Measurements from ENCODE around the gene ASF1B. TPM values are rescaled to one million over a fixed set of nuclear protein-coding genes. Genes with fewer than 3 reads are reported as not detected.

The ASF1B gene
- total RNA-seq, 2 experiments from 2014 or later, result 0.59 to 0.77 TPM

DNA sequence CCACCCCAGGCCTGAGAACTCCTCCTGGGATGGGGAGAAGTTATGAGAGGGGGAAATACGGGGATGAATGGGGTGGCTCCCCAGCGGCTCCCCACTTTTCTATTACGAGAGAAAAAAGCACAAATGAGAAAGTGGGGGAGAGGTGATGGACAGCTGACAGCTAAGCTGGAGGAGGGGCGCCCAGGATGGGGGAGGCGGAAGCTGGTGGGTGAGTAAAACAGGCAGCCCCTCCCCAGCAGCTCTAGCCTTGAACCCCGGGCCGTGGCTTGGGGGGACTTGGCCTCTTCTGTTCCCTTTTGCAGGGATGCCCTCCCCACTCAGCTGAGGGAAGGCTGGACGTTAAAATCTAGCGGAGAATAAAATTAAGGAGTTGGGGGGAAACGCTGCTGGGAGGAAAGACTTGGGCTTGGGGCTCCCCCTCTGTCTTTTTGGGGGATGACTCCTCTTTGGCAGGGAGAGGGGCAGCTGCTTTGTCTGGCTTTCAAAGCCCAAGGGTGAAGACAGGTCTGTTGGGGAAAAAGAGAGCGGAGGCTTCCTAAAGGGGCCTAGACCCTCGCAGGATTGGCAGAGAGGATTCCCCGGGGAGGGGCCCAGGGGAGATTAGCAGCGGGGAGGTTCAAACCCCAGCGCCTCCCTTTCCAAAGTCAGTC lies 44.5 kb downstream of the ASF1B start:
- peak overlapping the region; percentile 71 for H3K4me3 ChIP-seq (ENCODE audit: low read length)
- ATAC-seq (ENCODE audit: poor library complexity) (peak; percentile 11), DNase-seq (peak in 8 of 14 experiments; percentile 38 to 65 (median 54))
- Mint-ChIP-seq H3K4me1 (ENCODE audit: low read depth) (peaks cover 27% of the 10 kb centered on the region), H3K9me3 (peaks cover 4% of the 10 kb centered on the region), H3K36me3 (ENCODE audit: low read depth) (peaks cover 39% of the 10 kb centered on the region), H3K27ac (peak overlapping the region; percentile 87), H3K27me3 (no peaks in the 10 kb centered on the region), H3K4me3 (peak overlapping the region; percentile 100)
- peaks cover 5 to 7% of the 10 kb centered on the region in 2 experiments for H3K9me3 ChIP-seq (ENCODE audit: control insufficient read depth in 1 of 2, insufficient read depth in 1 of 2, low read length in 2 of 2)
- no peaks in the 10 kb centered on the region for H3K27me3 ChIP-seq (ENCODE audit: control insufficient read depth in 1 of 2, insufficient read depth in 2 of 2, low read length in 2 of 2)
- intact Hi-C loops (cut with DNase I, micrococcal nuclease), result loop anchor here (1.0 to 2.0 kb wide), 3 partner anchors 23 to 43 kb away; partner anchors contain the start of gene PRKACA (in 1 of the 2)
- ChIA-PET POLR2A (interaction anchor here (0.8 to 3.6 kb wide), 9 partner anchors 10 to 1300 kb away, joined by 3 to 39 read pairs (median 6); partner anchors contain the start of genes ASF1B, IL27RA, JUNB and MISP3), CTCF (interaction anchor here (0.6 to 2.2 kb wide), 4 partner anchors 20 to 304 kb away, joined by 3 to 8 read pairs (median 4); partner anchors contain the start of genes ASF1B and MISP3)
- peaks cover 21% of the 10 kb centered on the region for H3K4me1 ChIP-seq (ENCODE audit: insufficient read depth, low read length)
- H3K36me3 ChIP-seq (ENCODE audit: insufficient read depth, low read length), result peaks cover 18% of the 10 kb centered on the region
- TF ChIP-seq, protein P1, sequence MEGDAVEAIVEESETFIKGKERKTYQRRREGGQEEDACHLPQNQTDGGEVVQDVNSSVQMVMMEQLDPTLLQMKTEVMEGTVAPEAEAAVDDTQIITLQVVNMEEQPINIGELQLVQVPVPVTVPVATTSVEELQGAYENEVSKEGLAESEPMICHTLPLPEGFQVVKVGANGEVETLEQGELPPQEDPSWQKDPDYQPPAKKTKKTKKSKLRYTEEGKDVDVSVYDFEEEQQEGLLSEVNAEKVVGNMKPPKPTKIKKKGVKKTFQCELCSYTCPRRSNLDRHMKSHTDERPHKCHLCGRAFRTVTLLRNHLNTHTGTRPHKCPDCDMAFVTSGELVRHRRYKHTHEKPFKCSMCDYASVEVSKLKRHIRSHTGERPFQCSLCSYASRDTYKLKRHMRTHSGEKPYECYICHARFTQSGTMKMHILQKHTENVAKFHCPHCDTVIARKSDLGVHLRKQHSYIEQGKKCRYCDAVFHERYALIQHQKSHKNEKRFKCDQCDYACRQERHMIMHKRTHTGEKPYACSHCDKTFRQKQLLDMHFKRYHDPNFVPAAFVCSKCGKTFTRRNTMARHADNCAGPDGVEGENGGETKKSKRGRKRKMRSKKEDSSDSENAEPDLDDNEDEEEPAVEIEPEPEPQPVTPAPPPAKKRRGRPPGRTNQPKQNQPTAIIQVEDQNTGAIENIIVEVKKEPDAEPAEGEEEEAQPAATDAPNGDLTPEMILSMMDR (IDR thresholded peaks at IDR 0.05), result no peak
- peak overlapping the region; percentile 43 to 84 for H3K27ac ChIP-seq (ENCODE audit: low read depth in 1 of 2, low read length in 2 of 2)

DNA sequence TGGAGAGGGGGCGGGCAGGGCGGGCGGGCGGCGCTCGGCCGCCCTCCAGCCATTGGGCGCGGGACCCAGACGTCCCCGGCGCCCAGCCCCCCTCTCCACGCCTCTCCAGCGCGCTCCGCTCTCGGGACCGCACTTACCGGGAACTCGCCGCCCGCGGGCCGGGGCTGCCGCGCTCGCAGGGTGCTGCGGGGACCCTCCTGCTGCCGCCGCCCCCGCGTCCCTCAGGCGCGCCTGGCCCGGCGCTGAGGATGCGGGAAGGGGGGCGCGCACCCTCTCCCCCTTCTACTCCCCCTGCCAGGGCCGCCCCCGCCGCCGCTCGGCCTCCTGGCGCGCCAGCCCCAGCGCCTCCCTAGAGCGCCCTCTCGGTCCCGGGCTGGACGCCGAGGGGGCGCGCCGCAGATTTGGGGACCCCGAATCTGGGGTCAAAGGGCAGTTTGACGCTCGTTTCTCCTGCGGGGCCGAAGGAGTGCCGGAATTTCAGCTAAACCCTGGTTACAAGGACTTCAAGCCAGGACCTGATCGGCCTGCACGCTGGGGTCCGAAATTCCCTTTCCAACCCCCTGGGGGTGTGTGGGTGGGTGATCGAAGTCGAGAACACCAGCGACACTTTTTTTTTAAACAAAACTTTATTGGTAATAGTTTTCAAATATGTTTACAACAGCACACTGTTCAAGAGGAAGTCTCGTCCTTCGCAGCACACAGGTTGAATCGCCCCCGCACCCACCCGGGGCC lies 45.1 kb downstream of the ASF1B start:
- peak overlapping the region; percentile 100 for H3K4me3 Mint-ChIP-seq
- ATAC-seq (ENCODE audit: poor library complexity), result peak; percentile 49
- intact Hi-C loops (cut with DNase I, micrococcal nuclease), result loop anchor here in 1 of 2 experiments (1.0 kb wide), 1 partner anchor 26 kb away; the partner anchor contains the start of gene PRKACA
- peaks cover 5 to 7% of the 10 kb centered on the region in 2 experiments for H3K9me3 ChIP-seq (ENCODE audit: control insufficient read depth in 1 of 2, insufficient read depth in 1 of 2, low read length in 2 of 2)
- no peaks in the 10 kb centered on the region for H3K27me3 ChIP-seq (ENCODE audit: control insufficient read depth in 1 of 2, insufficient read depth in 2 of 2, low read length in 2 of 2)
- H3K9me3 Mint-ChIP-seq, result peaks cover 4% of the 10 kb centered on the region
- H3K4me1 Mint-ChIP-seq (ENCODE audit: low read depth), result peaks cover 27% of the 10 kb centered on the region
- peaks cover 33% of the 10 kb centered on the region for H3K36me3 Mint-ChIP-seq (ENCODE audit: low read depth)
- CTCF ChIA-PET, result interaction anchor here (0.6 to 2.2 kb wide), 3 partner anchors 19 to 304 kb away, joined by 3 to 8 read pairs (median 5); partner anchors contain the start of genes ASF1B and MISP3
- H3K27me3 Mint-ChIP-seq, result no peaks in the 10 kb centered on the region
- H3K27ac ChIP-seq (ENCODE audit: low read depth in 1 of 2, low read length in 2 of 2), result peak overlapping the region; percentile 43 to 84
- POLR2A ChIA-PET, result interaction anchor here (0.8 to 3.6 kb wide), 9 partner anchors 9 to 1300 kb away, joined by 3 to 39 read pairs (median 6); partner anchors contain the start of genes ASF1B, IL27RA, JUNB and MISP3
- peak overlapping the region; percentile 87 for H3K27ac Mint-ChIP-seq
- TF ChIP-seq, protein P1 (IDR thresholded peaks at IDR 0.05), result peak; percentile 27
- peaks cover 21% of the 10 kb centered on the region for H3K4me1 ChIP-seq (ENCODE audit: insufficient read depth, low read length)
- DNase-seq, result peak; percentile 37 to 85 (median 58)
- peak overlapping the region; percentile 71 for H3K4me3 ChIP-seq (ENCODE audit: low read length)
- peaks cover 12% of the 10 kb centered on the region for H3K36me3 ChIP-seq (ENCODE audit: insufficient read depth, low read length)

DNA sequence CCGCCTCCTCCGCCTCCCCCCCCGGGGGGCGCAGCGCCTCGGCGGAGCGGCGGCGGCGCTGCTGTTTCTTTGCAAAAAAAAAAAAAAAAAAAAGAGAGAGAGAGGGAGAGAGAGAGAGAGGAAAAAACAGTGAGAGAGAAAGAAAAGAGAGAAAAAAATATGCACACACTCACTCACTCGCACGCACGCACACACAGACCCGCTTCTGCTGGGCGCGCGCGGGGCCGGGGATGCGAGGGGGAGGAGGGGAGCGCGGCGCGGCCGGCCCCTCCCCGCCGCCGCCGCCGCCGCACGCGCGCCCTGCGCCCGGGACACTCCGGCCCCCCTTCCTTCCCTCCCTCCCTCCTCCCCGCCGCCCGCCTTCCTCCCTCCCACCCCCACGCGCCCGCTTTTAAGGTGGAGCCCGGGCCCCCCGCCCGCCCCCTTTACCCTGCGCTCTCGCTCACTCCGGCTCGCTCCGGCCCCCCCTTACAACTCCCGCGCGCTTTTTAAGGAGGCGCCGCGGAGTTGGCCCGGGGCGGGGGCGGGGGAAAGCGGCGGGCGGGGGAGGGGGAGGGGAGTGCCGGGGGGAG lies 45.8 kb downstream of the ASF1B start, which contains the start of gene SAMD1:
Gene SAMD1, minus strand, starts transcription at position 243 of the 572 bp plus-strand sequence.
- Histone ChIP-seq H3K4me1 (ENCODE audit: insufficient read depth, low read length) (peaks cover 21% of the 10 kb centered on the region), H3K27me3 (ENCODE audit: control insufficient read depth in 1 of 2, insufficient read depth in 2 of 2, low read length in 2 of 2) (no peaks in the 10 kb centered on the region), H3K36me3 (ENCODE audit: insufficient read depth, low read length) (peaks cover 12% of the 10 kb centered on the region), H3K9me3 (ENCODE audit: control insufficient read depth in 1 of 2, insufficient read depth in 1 of 2, low read length in 2 of 2) (peaks cover 5 to 7% of the 10 kb centered on the region in 2 experiments), H3K27ac (ENCODE audit: low read depth in 1 of 2, low read length in 2 of 2) (peak within 1 kb of the TSS; percentile 43 to 84), H3K4me3 (ENCODE audit: low read length) (peak within 1 kb of the TSS; percentile 71)
- Mint-ChIP-seq H3K4me1 (ENCODE audit: low read depth) (peaks cover 27% of the 10 kb centered on the region), H3K27me3 (no peaks in the 10 kb centered on the region), H3K4me3 (peak within 1 kb of the TSS; percentile 100), H3K9me3 (peaks cover 4% of the 10 kb centered on the region), H3K36me3 (ENCODE audit: low read depth) (peaks cover 33% of the 10 kb centered on the region), H3K27ac (peak within 1 kb of the TSS; percentile 87)
- CTCF ChIA-PET, result interaction anchor here (1.0 to 3.9 kb wide), 3 partner anchors 18 to 46 kb away, joined by 5 to 14 read pairs (median 8); partner anchors contain the start of genes ASF1B and MISP3
- intact Hi-C loops (cut with DNase I, micrococcal nuclease), result loop anchor here in 1 of 2 experiments (1.0 kb wide), 1 partner anchor 27 kb away; the partner anchor contains the start of gene PRKACA
- peak; percentile 62 for ATAC-seq (ENCODE audit: poor library complexity)
- TF ChIP-seq, protein P1 (IDR thresholded peaks at IDR 0.05), result no peak
- DNase-seq, result peak; percentile 75 to 95 (median 87)
- POLR2A ChIA-PET, result interaction anchor here (0.9 to 3.6 kb wide), 7 partner anchors 9 to 973 kb away, joined by 3 to 39 read pairs (median 3); partner anchors contain the start of genes ASF1B, NACC1 and PRKACA

All from CD4-positive, alpha-beta T cell (primary cell).